ENCODE measurements around the gene FAM110C.
"Not testable (repeated sequence)": the region's sequence is repeated elsewhere in the genome, so short reads cannot be mapped to it uniquely, and the experiment has no call there.

The FAM110C gene

DNA sequence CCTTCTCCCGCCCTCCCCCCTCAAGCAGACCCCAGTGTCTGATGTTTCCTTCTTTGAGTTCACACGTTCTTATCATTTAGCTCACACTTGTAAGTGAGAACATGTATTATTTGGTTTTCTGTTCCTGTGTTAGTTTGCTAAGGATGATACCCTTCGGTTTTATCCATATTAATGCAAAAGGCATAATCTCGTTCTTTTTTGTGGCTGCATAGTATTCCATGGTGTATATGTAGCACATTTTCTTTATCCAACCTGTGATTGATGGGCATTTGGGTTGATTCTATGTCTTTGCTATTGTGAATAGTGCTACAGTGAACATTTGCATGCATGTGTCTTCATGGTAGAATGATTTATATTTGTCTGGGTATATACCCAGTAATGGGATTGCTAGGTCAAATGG, 24.1 kb downstream of the FAM110C start:
- H2AK5ac ChIP-seq (ENCODE audit: low read length); H3K4ac ChIP-seq (ENCODE audit: low read depth, low read length); H2BK120ac ChIP-seq (ENCODE audit: insufficient read depth, low read length, poor library complexity); H3K14ac ChIP-seq (ENCODE audit: low read length); H3K36me3 ChIP-seq (ENCODE audit: control insufficient read depth in 1 of 2, insufficient read depth in 2 of 2, low read length in 2 of 2); H4K12ac ChIP-seq (ENCODE audit: low read depth, low read length); H3K4me1 ChIP-seq (ENCODE audit: control insufficient read depth in 1 of 2, insufficient read depth in 2 of 2, low read length in 2 of 2); H3K79me1 ChIP-seq (ENCODE audit: low read length); H3K27me3 ChIP-seq (ENCODE audit: insufficient read depth, low read length); H3K27ac ChIP-seq (ENCODE audit: low read depth, low read length); H3K9ac ChIP-seq (ENCODE audit: low read length); H3K4me2 ChIP-seq (ENCODE audit: low read length); H3K79me2 ChIP-seq (ENCODE audit: control insufficient read depth, insufficient read depth, low read length, poor library complexity); H4K8ac ChIP-seq (ENCODE audit: low read depth, low read length); H3K9me3 ChIP-seq (ENCODE audit: insufficient read depth, low read depth, low read length); H2AFZ ChIP-seq (ENCODE audit: insufficient read depth, low read length, poor library complexity); DNase-seq; H2BK5ac ChIP-seq (ENCODE audit: low read depth, low read length, poor library complexity); H3K23ac ChIP-seq (ENCODE audit: low read length); H4K91ac ChIP-seq (ENCODE audit: low read depth, low read length); H3K4me3 ChIP-seq (ENCODE audit: low read depth, low read length); H2BK12ac ChIP-seq (ENCODE audit: low read length); H3K18ac ChIP-seq (ENCODE audit: low read length): not testable (repeated sequence)
- no CpG with 5 or more reads among the region's 4 CpGs for WGBS (ENCODE audit: extremely low coverage, insufficient coverage, insufficient read length)

- H3K4ac ChIP-seq (ENCODE audit: low read depth, low read length); H3K36me3 ChIP-seq (ENCODE audit: control insufficient read depth in 1 of 2, insufficient read depth in 2 of 2, low read length in 2 of 2); H3K9ac ChIP-seq (ENCODE audit: low read length); H3K27ac ChIP-seq (ENCODE audit: low read depth, low read length); H2BK120ac ChIP-seq (ENCODE audit: insufficient read depth, low read length, poor library complexity); H3K9me3 ChIP-seq (ENCODE audit: insufficient read depth, low read depth, low read length); H3K4me3 ChIP-seq (ENCODE audit: low read depth, low read length); DNase-seq; H4K8ac ChIP-seq (ENCODE audit: low read depth, low read length); H3K27me3 ChIP-seq (ENCODE audit: insufficient read depth, low read length); H3K4me1 ChIP-seq (ENCODE audit: control insufficient read depth in 1 of 2, insufficient read depth in 2 of 2, low read length in 2 of 2); H3K18ac ChIP-seq (ENCODE audit: low read length); H3K4me2 ChIP-seq (ENCODE audit: low read length); H3K14ac ChIP-seq (ENCODE audit: low read length); H2AK5ac ChIP-seq (ENCODE audit: low read length); H2BK5ac ChIP-seq (ENCODE audit: low read depth, low read length, poor library complexity); H3K23ac ChIP-seq (ENCODE audit: low read length); H2BK12ac ChIP-seq (ENCODE audit: low read length); H4K12ac ChIP-seq (ENCODE audit: low read depth, low read length); H2AFZ ChIP-seq (ENCODE audit: insufficient read depth, low read length, poor library complexity); H3K79me2 ChIP-seq (ENCODE audit: control insufficient read depth, insufficient read depth, low read length, poor library complexity); H3K79me1 ChIP-seq (ENCODE audit: low read length); H4K91ac ChIP-seq (ENCODE audit: low read depth, low read length): not testable (repeated sequence)
- WGBS (ENCODE audit: extremely low coverage, insufficient coverage, insufficient read length) = no CpG with 5 or more reads among the region's 4 CpGs
These were observed 26.0 kb downstream of the FAM110C start for GRCh38 chr2:20259-20658.

GRCh38 chr2:19505-19904, 26.8 kb downstream of the FAM110C start:
- no peak overlapping the region for H3K4me2 ChIP-seq (ENCODE audit: low read length)
- DNase-seq = no peak
- H2AFZ ChIP-seq (ENCODE audit: insufficient read depth, low read length, poor library complexity) = no peak overlapping the region
- H3K36me3 ChIP-seq (ENCODE audit: control insufficient read depth in 1 of 2, insufficient read depth in 2 of 2, low read length in 2 of 2) = no peaks in the 10 kb centered on the region
- no peak overlapping the region for H3K4me3 ChIP-seq (ENCODE audit: low read depth, low read length)
- H3K4me1 ChIP-seq (ENCODE audit: control insufficient read depth in 1 of 2, insufficient read depth in 2 of 2, low read length in 2 of 2) = no peaks in the 10 kb centered on the region
- no peak overlapping the region for H2BK120ac ChIP-seq (ENCODE audit: insufficient read depth, low read length, poor library complexity)
- no peak overlapping the region for H4K91ac ChIP-seq (ENCODE audit: low read depth, low read length)
- no peak overlapping the region for H3K23ac ChIP-seq (ENCODE audit: low read length)
- H3K9me3 ChIP-seq (ENCODE audit: insufficient read depth, low read depth, low read length) = no peaks in the 10 kb centered on the region
- no peak overlapping the region for H2BK5ac ChIP-seq (ENCODE audit: low read depth, low read length, poor library complexity)
- H2AK5ac ChIP-seq (ENCODE audit: low read length) = no peak overlapping the region
- no peaks in the 10 kb centered on the region for H3K79me2 ChIP-seq (ENCODE audit: control insufficient read depth, insufficient read depth, low read length, poor library complexity)
- no peaks in the 10 kb centered on the region for H3K27me3 ChIP-seq (ENCODE audit: insufficient read depth, low read length)
- H3K18ac ChIP-seq (ENCODE audit: low read length) = no peak overlapping the region
- H3K14ac ChIP-seq (ENCODE audit: low read length) = no peak overlapping the region
- no peak overlapping the region for H4K12ac ChIP-seq (ENCODE audit: low read depth, low read length)
- H4K8ac ChIP-seq (ENCODE audit: low read depth, low read length) = no peak overlapping the region
- H3K4ac ChIP-seq (ENCODE audit: low read depth, low read length) = no peak overlapping the region
- H3K27ac ChIP-seq (ENCODE audit: low read depth, low read length) = no peak overlapping the region
- no peak overlapping the region for H2BK12ac ChIP-seq (ENCODE audit: low read length)
- no peaks in the 10 kb centered on the region for H3K79me1 ChIP-seq (ENCODE audit: low read length)
- WGBS (ENCODE audit: extremely low coverage, insufficient coverage, insufficient read length) = no CpG with 5 or more reads among the region's 5 CpGs
- H3K9ac ChIP-seq (ENCODE audit: low read length) = no peak overlapping the region

DNA sequence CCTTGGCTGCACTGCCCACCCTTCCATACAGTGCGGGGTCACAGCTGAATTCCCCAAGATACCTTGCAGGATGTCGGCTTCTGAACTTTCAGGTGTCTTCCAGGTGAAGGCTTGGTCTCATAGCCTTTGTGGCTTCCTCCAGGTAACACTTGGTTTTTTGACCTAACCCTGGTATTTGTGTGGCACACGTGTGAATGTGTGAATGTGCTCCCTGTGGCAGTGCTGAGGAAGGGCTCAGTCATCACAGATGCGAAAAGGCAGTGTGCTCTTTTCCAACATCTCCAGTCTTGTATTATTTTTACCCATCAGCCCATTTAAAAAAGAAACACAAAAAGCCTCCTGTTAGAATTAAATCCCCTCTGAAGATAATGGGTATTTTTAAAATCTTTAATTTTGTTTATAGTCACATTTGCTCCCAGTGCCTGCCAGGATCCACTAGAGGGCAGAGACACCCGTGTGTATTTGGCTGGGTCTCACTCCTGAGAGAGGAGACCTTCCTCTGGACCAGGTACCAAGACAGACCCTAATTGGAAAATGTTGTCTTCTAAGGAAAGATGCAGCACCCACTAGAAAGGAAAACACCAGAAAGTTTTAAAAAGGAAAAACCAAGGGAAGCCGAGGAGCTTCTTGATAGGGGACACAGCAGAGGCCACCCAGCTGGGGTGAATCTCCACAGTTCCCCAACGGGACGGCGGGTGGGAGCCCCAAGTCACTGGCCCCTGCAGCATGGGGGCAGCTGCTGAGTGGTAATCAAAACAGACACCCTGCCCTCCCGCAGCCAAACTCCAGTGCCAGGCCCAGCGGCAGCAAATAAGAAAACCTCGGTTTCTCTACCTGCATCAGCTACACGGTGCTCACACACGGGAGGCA, 27.7 kb downstream of the FAM110C start:
- no peaks in the 10 kb centered on the region for H3K27me3 ChIP-seq (ENCODE audit: insufficient read depth, low read length)
- no peaks in the 10 kb centered on the region for H3K9me3 ChIP-seq (ENCODE audit: insufficient read depth, low read depth, low read length)
- H3K14ac ChIP-seq (ENCODE audit: low read length) = no peak overlapping the region
- no peak overlapping the region for H2BK120ac ChIP-seq (ENCODE audit: insufficient read depth, low read length, poor library complexity)
- no peak for DNase-seq
- H3K18ac ChIP-seq (ENCODE audit: low read length) = no peak overlapping the region
- H2BK5ac ChIP-seq (ENCODE audit: low read depth, low read length, poor library complexity) = no peak overlapping the region
- H2AFZ ChIP-seq (ENCODE audit: insufficient read depth, low read length, poor library complexity) = no peak overlapping the region
- no peaks in the 10 kb centered on the region for H3K4me1 ChIP-seq (ENCODE audit: control insufficient read depth in 1 of 2, insufficient read depth in 2 of 2, low read length in 2 of 2)
- H2BK12ac ChIP-seq (ENCODE audit: low read length) = no peak overlapping the region
- no peak overlapping the region for H3K27ac ChIP-seq (ENCODE audit: low read depth, low read length)
- no peak overlapping the region for H2AK5ac ChIP-seq (ENCODE audit: low read length)
- H3K9ac ChIP-seq (ENCODE audit: low read length) = no peak overlapping the region
- no peak overlapping the region for H3K4me3 ChIP-seq (ENCODE audit: low read depth, low read length)
- no peak overlapping the region for H3K4me2 ChIP-seq (ENCODE audit: low read length)
- H3K79me1 ChIP-seq (ENCODE audit: low read length) = no peaks in the 10 kb centered on the region
- no peaks in the 10 kb centered on the region for H3K79me2 ChIP-seq (ENCODE audit: control insufficient read depth, insufficient read depth, low read length, poor library complexity)
- H4K12ac ChIP-seq (ENCODE audit: low read depth, low read length) = no peak overlapping the region
- no peak overlapping the region for H4K91ac ChIP-seq (ENCODE audit: low read depth, low read length)
- H4K8ac ChIP-seq (ENCODE audit: low read depth, low read length) = no peak overlapping the region
- H3K36me3 ChIP-seq (ENCODE audit: control insufficient read depth in 1 of 2, insufficient read depth in 2 of 2, low read length in 2 of 2) = no peaks in the 10 kb centered on the region
- H3K4ac ChIP-seq (ENCODE audit: low read depth, low read length) = no peak overlapping the region
- WGBS (ENCODE audit: extremely low coverage, insufficient coverage, insufficient read length) = no CpG with 5 or more reads among the region's 14 CpGs
- no peak overlapping the region for H3K23ac ChIP-seq (ENCODE audit: low read length)

Data from trophoblast cell (in vitro differentiated cells and primary cell).